Transverse colon (tissue), 3 donors: Measurements from ENCODE around the gene CCNI.

Source experiments
- CTCF ChIP-seq, 5 experiments: fragments of 200-600 bp in 3 of 5; fragments of 450-650 bp in 2 of 5; sonication (generic) in 3 of 5; IDR thresholded peaks; 1 replicate in 2 of 5; 2 replicates in 3 of 5; pipeline ENCODE4 v1.5.1; 2016 to 2017; ENCODE audit warnings: antibody characterized with exemption in 5 of 5, inconsistent platforms in 3 of 5, mild to moderate bottlenecking in 2 of 5, moderate library complexity in 1 of 5
- EP300 ChIP-seq: sonication (generic); formaldehyde crosslinking; IDR thresholded peaks from one replicate; pipeline ENCODE4 v1.6.1; 2017; ENCODE audit warnings: antibody characterized with exemption, low read depth
- POLR2A ChIP-seq: fragments of 450-650 bp; IDR thresholded peaks from one replicate; pipeline ENCODE4 v1.6.1; 2016; ENCODE audit warnings: antibody characterized with exemption, mild to moderate bottlenecking, moderate library complexity

- TF ChIP-seq CTCF (IDR thresholded peaks at IDR 0.05) (no peak), POLR2A (no peak), EP300 (no peak)
Measured at GRCh38 chr4:77009511-77010115, 66.2 kb downstream of the CCNI start.
